Esophagus squamous epithelium (tissue), 5 donors: Measurements from ENCODE around the gene ATP11B. TPM values are rescaled to one million over a fixed set of nuclear protein-coding genes. Genes with fewer than 3 reads are reported as not detected.

Experiments used
- DNase-seq: peaks from one replicate; lab custom pipeline; 2025; lab: John Stamatoyannopoulos, UW
- H3K27ac ChIP-seq, 4 donors: fragments of 200-600 bp; sonication (generic); one replicate each; pipeline ENCODE4 v1.5.1; 2016 to 2019; ENCODE audit warnings: mild to moderate bottlenecking in 1 of 4
- H3K27me3 ChIP-seq, 4 donors: fragments of 200-600 bp; sonication (generic); 1 replicate in 3 of 4; 2 replicates in 1 of 4; pipeline versions ENCODE4 v1.5.1 to v1.6.0; 2017 to 2021; ENCODE audit warnings: antibody characterized with exemption in 1 of 4
- H3K36me3 ChIP-seq, 3 donors: fragments of 200-600 bp; sonication (generic); one replicate each; pipeline ENCODE4 v1.5.1; 2016 to 2019
- H3K4me1 ChIP-seq, 3 donors: fragments of 200-600 bp; sonication (generic); one replicate each; pipeline ENCODE4 v1.5.1; 2017 to 2019
- H3K4me3 ChIP-seq, 4 donors: fragments of 200-600 bp; sonication (generic); 1 replicate in 3 of 4; 2 replicates in 1 of 4; pipeline ENCODE4 v1.5.1; 2016 to 2019; ENCODE audit warnings: mild to moderate bottlenecking in 2 of 4, moderate library complexity in 1 of 4
- H3K9me3 ChIP-seq, 3 donors: fragments of 200-600 bp; sonication (generic); one replicate each; pipeline ENCODE4 v1.5.1; 2016 to 2019
- POLR2A ChIP-seq, 4 donors: fragments of 450-650 bp; IDR thresholded peaks; one replicate each; pipeline ENCODE4 v1.6.1; 2017; ENCODE audit warnings: antibody characterized with exemption in 4 of 4, mild to moderate bottlenecking in 4 of 4, moderate library complexity in 3 of 4
- WGBS, 2 donors: methylation state at CpG; one replicate each; pipeline ENCODE4 v1.1.5; 2018; 5-methylcytosine and 5-hydroxymethylcytosine counted together
- intact Hi-C: fragments of 100-400 bp; cut with DNase I; formaldehyde crosslinking; loops from one replicate; pipeline ENCODE4 v1.15.0; 2022
- total RNA-seq, 4 donors: library from RNA; depleted of rRNA; stranded (reverse); fragments of >200 nt; gene quantifications; one replicate each; pipeline ENCODE4 v1.1.0, GENCODE V29; 2016
- TF ChIP-seq, protein P1 (sequence below), 6 experiments: fragments of 450-650 bp in 4 of 6; fragments of 200-600 bp in 2 of 6; sonication (generic) in 2 of 6; IDR thresholded peaks; one replicate each; pipeline ENCODE4 v1.5.1; 2016 to 2019; ENCODE audit warnings: antibody characterized with exemption in 6 of 6, mild to moderate bottlenecking in 4 of 6, moderate library complexity in 4 of 6
- donor health status: DM: yes; HTN: yes; CAD: no.

Gene ATP11B
- total RNA-seq, 4 donors from 2014 or later = 73.3 to 202 (median 132) TPM

DNA sequence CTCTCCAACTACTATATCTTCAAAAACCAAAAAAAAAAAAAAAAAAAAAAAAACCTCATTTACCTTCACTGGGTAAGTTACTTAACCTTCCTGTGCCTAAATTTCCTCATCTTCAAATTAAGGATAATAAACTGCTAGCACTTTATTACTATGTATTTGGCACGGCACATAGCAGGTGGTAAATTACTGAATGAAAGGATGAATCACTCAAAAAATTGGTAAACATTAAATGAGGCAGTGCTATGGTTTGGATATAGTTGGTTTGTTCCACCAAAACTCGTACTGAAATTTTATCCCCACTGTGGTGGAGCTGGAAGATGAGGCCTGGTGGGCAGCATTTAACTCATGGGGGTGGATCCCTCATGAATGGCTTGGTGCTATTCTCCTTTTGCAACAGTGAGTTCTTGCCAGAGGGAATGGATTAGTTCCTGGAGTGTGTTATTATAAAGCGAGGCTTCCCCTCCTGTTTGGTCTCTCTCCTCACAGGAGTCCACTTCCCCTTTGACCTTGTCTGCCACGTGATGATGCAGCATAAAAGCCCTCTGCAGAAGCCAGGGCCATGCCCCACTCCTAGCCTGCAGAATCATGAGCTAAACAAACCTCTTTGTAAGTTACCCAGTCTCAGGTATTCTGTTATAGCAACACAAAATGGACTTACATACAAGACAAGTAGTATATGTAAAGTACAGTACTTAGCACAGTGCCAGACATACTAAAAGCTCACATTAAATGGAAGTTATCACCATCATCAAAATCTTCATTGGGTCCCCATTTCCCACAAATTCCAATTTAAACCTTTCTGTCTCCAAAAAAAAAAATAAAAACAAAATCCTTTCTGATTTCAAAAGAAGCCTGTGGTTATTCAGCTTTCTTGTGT is 166.4 kb downstream of the ATP11B start:
- peaks cover 0 to 65% (median 0%) of the 10 kb centered on the region in 3 donors for H3K36me3 ChIP-seq
- intact Hi-C loops = no loop called here
- no peaks in the 10 kb centered on the region for H3K27me3 ChIP-seq
- no peak for DNase-seq
- H3K4me3 ChIP-seq = no peak overlapping the region
- 51 to 52% methylated on average over 4 of the region's 4 CpGs for WGBS, 2 donors
- H3K9me3 ChIP-seq = no peaks in the 10 kb centered on the region
- no peak overlapping the region for H3K27ac ChIP-seq
- H3K4me1 ChIP-seq = peaks cover 0 to 11% (median 0%) of the 10 kb centered on the region in 3 donors
- TF ChIP-seq POLR2A (IDR thresholded peaks at IDR 0.05) = no peak
- TF ChIP-seq, protein P1, sequence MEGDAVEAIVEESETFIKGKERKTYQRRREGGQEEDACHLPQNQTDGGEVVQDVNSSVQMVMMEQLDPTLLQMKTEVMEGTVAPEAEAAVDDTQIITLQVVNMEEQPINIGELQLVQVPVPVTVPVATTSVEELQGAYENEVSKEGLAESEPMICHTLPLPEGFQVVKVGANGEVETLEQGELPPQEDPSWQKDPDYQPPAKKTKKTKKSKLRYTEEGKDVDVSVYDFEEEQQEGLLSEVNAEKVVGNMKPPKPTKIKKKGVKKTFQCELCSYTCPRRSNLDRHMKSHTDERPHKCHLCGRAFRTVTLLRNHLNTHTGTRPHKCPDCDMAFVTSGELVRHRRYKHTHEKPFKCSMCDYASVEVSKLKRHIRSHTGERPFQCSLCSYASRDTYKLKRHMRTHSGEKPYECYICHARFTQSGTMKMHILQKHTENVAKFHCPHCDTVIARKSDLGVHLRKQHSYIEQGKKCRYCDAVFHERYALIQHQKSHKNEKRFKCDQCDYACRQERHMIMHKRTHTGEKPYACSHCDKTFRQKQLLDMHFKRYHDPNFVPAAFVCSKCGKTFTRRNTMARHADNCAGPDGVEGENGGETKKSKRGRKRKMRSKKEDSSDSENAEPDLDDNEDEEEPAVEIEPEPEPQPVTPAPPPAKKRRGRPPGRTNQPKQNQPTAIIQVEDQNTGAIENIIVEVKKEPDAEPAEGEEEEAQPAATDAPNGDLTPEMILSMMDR (IDR thresholded peaks at IDR 0.05) = no peak

DNA sequence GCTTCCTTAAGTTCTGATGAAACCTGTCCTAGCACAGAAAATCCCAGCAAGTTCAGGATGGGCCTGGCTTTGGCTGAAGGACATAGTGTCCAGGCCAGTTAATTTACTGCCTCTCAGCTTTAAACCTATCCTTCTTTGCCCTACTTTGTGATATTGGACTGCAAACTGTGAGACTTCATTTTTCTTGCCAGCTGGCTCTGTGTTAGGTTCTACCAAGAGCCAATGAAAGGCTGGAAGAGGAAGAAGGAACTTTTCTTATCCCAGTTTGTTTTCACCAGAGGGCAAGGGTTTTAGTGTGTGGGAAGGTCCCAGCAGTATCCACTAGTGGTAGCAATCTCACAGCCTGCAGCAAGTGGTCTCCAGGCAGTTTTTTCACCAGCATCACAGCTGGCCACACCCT is 168.9 kb downstream of the ATP11B start:
- H3K36me3 ChIP-seq = peaks cover 0 to 42% (median 0%) of the 10 kb centered on the region in 3 donors
- TF ChIP-seq POLR2A (IDR thresholded peaks at IDR 0.05) = no peak
- TF ChIP-seq, protein P1 (IDR thresholded peaks at IDR 0.05) = no peak
- H3K4me1 ChIP-seq = peaks cover 0 to 20% (median 0%) of the 10 kb centered on the region in 3 donors
- H3K9me3 ChIP-seq = no peaks in the 10 kb centered on the region
- DNase-seq = no peak
- peak overlapping the region in 2 of 4 donors; percentile 38 to 64 for H3K27ac ChIP-seq
- intact Hi-C loops = no loop called here
- H3K4me3 ChIP-seq = no peak overlapping the region
- H3K27me3 ChIP-seq = no peaks in the 10 kb centered on the region

DNA sequence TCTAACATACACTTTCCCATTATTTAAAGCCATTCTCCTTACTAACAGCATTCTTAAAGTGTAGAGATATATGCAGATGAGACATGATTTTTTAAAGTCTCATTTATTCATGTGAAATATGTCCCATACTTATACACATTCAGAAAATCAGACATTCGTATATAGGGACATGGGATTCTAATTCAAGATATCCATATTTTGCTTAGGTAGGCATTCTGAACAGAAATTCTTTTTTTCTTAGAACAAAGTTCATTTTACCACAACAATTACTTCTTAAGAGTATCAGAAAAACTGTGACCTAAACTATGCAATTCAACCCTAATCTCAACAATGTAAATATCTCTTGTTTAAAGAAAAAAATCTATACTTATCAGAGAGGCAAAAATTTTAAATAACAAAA is 170.9 kb downstream of the ATP11B start:
- intact Hi-C loops = no loop called here
- TF ChIP-seq POLR2A (IDR thresholded peaks at IDR 0.05) = no peak
- TF ChIP-seq, protein P1 (IDR thresholded peaks at IDR 0.05) = no peak
- Histone ChIP-seq H3K27me3 (no peaks in the 10 kb centered on the region), H3K4me1 (peaks cover 0 to 40% (median 6%) of the 10 kb centered on the region in 3 donors), H3K4me3 (no peak overlapping the region), H3K36me3 (peaks cover 0 to 34% (median 0%) of the 10 kb centered on the region in 3 donors), H3K9me3 (no peaks in the 10 kb centered on the region), H3K27ac (no peak overlapping the region)
- 92 to 96% methylated on average over 1 of the region's 1 CpG for WGBS, 2 donors
- DNase-seq = no peak

DNA sequence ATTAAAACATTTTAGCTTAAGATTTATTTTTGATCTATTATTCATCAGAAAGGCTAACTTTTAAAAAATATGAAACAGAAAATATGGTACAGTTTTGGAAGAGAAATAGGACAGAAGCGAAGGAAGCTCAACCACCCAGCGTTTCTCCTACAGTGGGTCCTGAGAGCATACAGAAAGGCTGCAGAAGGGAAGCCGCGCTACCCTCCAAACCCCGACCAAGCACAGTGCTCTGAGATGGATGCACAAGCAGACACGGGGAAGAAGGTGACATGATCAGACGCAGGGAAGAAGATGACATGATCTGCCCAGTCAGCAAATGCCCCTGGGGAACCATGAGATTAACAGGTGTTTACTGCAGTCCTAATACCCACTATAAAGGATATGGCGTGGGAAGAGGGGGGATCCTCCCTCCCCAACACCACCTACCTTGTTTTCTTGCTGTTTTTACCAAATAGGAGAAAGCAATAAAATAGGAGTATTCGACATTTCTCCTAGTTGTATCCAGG is 172.6 kb downstream of the ATP11B start:
- no peak overlapping the region for H3K27ac ChIP-seq
- H3K27me3 ChIP-seq = no peaks in the 10 kb centered on the region
- TF ChIP-seq POLR2A (IDR thresholded peaks at IDR 0.05) = no peak
- TF ChIP-seq, protein P1 (IDR thresholded peaks at IDR 0.05) = no peak
- H3K9me3 ChIP-seq = no peaks in the 10 kb centered on the region
- peaks cover 0 to 47% (median 6%) of the 10 kb centered on the region in 3 donors for H3K4me1 ChIP-seq
- H3K36me3 ChIP-seq = peaks cover 0 to 21% (median 0%) of the 10 kb centered on the region in 3 donors
- 81 to 88% methylated on average over 9 of the region's 9 CpGs for WGBS, 2 donors
- intact Hi-C loops = no loop called here
- no peak for DNase-seq
- H3K4me3 ChIP-seq = no peak overlapping the region
